ENCODE results near the gene TMEM164.
"Not testable (repeated sequence)": the region's sequence is repeated elsewhere in the genome, so short reads cannot be mapped to it uniquely, and the experiment has no call there.

TMEM164 gene

GRCh38 chrX:110002300-110003166 lies at the start of gene TMEM164:
TSS of gene TMEM164 (plus strand) at chrX:110003114. CDS start at chrX:110003775, 661 bp downstream.
- DNase-seq (ENCODE audit: low read depth) = peak; percentile 56

GRCh38 chrX:109954333-109954732 lies 48.6 kb upstream of the TMEM164 start:
- DNase-seq (ENCODE audit: low read depth) = no peak

- no peak for DNase-seq (ENCODE audit: low read depth)
These were observed 48.0 kb upstream of the TMEM164 start for GRCh38 chrX:109954955-109955354.

GRCh38 chrX:109958266-109958665 lies 44.6 kb upstream of the TMEM164 start:
- no peak for DNase-seq (ENCODE audit: low read depth)

GRCh38 chrX:109959356-109959871 lies 43.5 kb upstream of the TMEM164 start:
- no peak for DNase-seq (ENCODE audit: low read depth)

GRCh38 chrX:109964390-109964789 lies 38.5 kb upstream of the TMEM164 start:
- no peak for DNase-seq (ENCODE audit: low read depth)

GRCh38 chrX:109966246-109966645 lies 36.7 kb upstream of the TMEM164 start:
- DNase-seq (ENCODE audit: low read depth) = no peak

- no peak for DNase-seq (ENCODE audit: low read depth)
These were observed 35.8 kb upstream of the TMEM164 start for GRCh38 chrX:109967156-109967555.

GRCh38 chrX:109970841-109971240 lies 32.1 kb upstream of the TMEM164 start:
- DNase-seq (ENCODE audit: low read depth) = not testable (repeated sequence)

- peak; percentile 30 for DNase-seq (ENCODE audit: low read depth)
These were observed 27.8 kb upstream of the TMEM164 start for GRCh38 chrX:109974906-109975655.

- not testable (repeated sequence) for DNase-seq (ENCODE audit: low read depth)
These were observed 17.7 kb upstream of the TMEM164 start for GRCh38 chrX:109985210-109985609.

GRCh38 chrX:109987884-109988283 lies 15.0 kb upstream of the TMEM164 start:
- peak; percentile 40 for DNase-seq (ENCODE audit: low read depth)

GRCh38 chrX:109990582-109991276 lies 12.2 kb upstream of the TMEM164 start:
- DNase-seq (ENCODE audit: low read depth) = no peak

- DNase-seq (ENCODE audit: low read depth) = no peak
These were observed 10.7 kb upstream of the TMEM164 start for GRCh38 chrX:109992203-109992602.

- no peak for DNase-seq (ENCODE audit: low read depth)
These were observed 7.8 kb upstream of the TMEM164 start for GRCh38 chrX:109995155-109995554.

- DNase-seq (ENCODE audit: low read depth) = no peak
These were observed 5.0 kb upstream of the TMEM164 start for GRCh38 chrX:109997786-109998452.

GRCh38 chrX:110000000-110000399 lies 2.9 kb upstream of the TMEM164 start:
- DNase-seq (ENCODE audit: low read depth) = no peak

- DNase-seq (ENCODE audit: low read depth) = no peak
These were observed 1.8 kb upstream of the TMEM164 start for GRCh38 chrX:110000847-110001713.

- DNase-seq (ENCODE audit: low read depth) = no peak
These were observed 1.1 kb upstream of the TMEM164 start for GRCh38 chrX:110001740-110002299.
